Measurements from ENCODE around the gene MVD. TPM values are rescaled to one million over a fixed set of nuclear protein-coding genes. Genes with fewer than 3 reads are reported as not detected.

Gene MVD
- total and polyA plus RNA-seq, 4 donors: 21.7 to 99.2 (median 74.7) TPM

DNA sequence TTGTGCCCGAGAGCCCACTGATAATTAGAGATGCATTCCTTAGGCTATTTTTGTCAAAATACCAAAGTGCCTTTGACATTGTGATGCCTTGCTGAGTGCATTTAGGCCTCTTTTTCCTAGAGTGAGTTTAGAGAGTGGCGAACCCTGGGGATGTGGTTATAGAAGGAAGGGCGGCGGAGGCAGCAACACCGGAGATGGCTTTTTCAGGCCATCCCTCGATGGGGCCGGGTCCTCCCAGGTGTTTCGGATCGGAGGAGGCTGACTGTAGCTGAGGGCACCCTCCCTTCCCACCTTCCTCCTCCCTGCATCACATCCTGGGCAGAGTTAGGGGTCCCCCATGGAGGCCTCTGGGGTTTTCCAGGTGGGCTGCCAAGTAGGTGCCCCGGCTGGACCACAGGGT lies 30.0 kb upstream of the MVD start (continued):
- TF ChIP-seq RAD21 (IDR thresholded peaks at IDR 0.05) (no peak), EGR1 (IDR thresholded peaks at IDR 0.05; ENCODE audit: low read depth in 2 of 2) (no peak), HNF4G (IDR thresholded peaks at IDR 0.05) (no peak)

DNA sequence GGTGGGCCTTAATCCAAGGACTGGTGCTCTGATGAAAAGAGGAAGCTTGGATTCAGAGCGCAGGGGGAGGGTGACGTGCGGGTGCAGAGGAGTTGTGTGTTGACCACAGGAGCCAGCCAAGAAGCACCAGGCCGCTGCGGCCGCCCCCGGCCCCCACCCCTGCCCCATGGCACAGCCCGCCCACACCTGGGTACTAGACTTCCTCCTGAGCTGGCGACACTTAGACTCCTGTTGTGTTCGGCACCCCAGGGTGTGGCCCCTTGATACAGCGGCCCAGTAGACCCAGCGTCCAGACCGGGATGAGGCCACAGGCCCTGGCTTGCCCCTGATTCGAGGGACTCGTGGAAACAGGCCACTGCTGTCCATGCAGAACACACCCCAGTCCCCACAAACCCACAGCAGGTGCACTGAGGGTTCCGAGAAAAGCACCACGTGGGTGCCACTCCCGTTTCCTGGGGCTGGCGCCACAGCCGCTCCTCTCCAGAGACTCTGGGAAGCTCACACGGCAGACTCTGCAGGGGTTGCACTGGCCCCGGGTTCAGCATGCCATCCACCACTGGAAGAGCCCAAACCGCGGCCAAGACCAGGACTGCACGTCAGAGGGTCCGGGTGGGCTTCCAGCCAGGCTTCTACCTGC lies 29.2 kb upstream of the MVD start:
- no peak for TF ChIP-seq FOXA1 (IDR thresholded peaks at IDR 0.05)
- TF ChIP-seq HNF4A (conservative IDR thresholded peaks at IDR 0.05): no peak
- TF ChIP-seq EGR1 (IDR thresholded peaks at IDR 0.05; ENCODE audit: low read depth in 2 of 2): no peak
- TF ChIP-seq HNF4G (IDR thresholded peaks at IDR 0.05): no peak
- no peak for TF ChIP-seq RXRA (IDR thresholded peaks at IDR 0.05)
- no peak for TF ChIP-seq NR2F2 (IDR thresholded peaks at IDR 0.05)
- no peaks in the 10 kb centered on the region for H3K27me3 ChIP-seq (ENCODE audit: control insufficient read depth in 4 of 4, insufficient read depth in 4 of 4, low read length in 3 of 4)
- 75% methylated on average over 26 of the region's 26 CpGs for WGBS

GRCh38 chr16:88691129-88691813 lies 28.4 kb upstream of the MVD start:
- Histone ChIP-seq H3K27ac (ENCODE audit: low read depth in 1 of 2, low read length in 2 of 2) (no peak overlapping the region), H3K4me1 (ENCODE audit: control insufficient read depth in 4 of 4, insufficient read depth in 4 of 4, low read length in 3 of 4) (peaks cover 0 to 17% (median 7%) of the 10 kb centered on the region in 4 donors), H3K27me3 (ENCODE audit: control insufficient read depth in 4 of 4, insufficient read depth in 4 of 4, low read length in 3 of 4) (no peaks in the 10 kb centered on the region), H3K36me3 (ENCODE audit: control insufficient read depth in 4 of 4, insufficient read depth in 3 of 4, low read depth in 1 of 4, low read length in 3 of 4) (no peaks in the 10 kb centered on the region), H3K4me3 (ENCODE audit: low read depth in 1 of 3, low read length in 3 of 3) (no peak overlapping the region), H3K9ac (ENCODE audit: low read depth in 1 of 2, low read length in 2 of 2) (no peak overlapping the region), H3K9me3 (ENCODE audit: control insufficient read depth in 4 of 4, low read length in 3 of 4) (no peaks in the 10 kb centered on the region)
- WGBS: 91% methylated on average over 33 of the region's 33 CpGs
- DNase-seq (ENCODE audit: low spot score): no peak
- TF ChIP-seq YY1 (IDR thresholded peaks at IDR 0.05) (no peak), HNF4A (conservative IDR thresholded peaks at IDR 0.05) (no peak), FOXA2 (IDR thresholded peaks at IDR 0.05) (no peak), GABPA (IDR thresholded peaks at IDR 0.05 in 1 of 2, conservative IDR thresholded peaks at IDR 0.05 in 1 of 2) (no peak), RXRA (IDR thresholded peaks at IDR 0.05) (no peak), HNF4G (IDR thresholded peaks at IDR 0.05) (no peak), RAD21 (IDR thresholded peaks at IDR 0.05) (no peak), FOXA1 (IDR thresholded peaks at IDR 0.05) (no peak), EGR1 (IDR thresholded peaks at IDR 0.05; ENCODE audit: low read depth in 2 of 2) (no peak)

More for the DNA sequence above, 29.2 kb upstream of the MVD start:
- Histone ChIP-seq H3K4me3 (ENCODE audit: low read depth in 1 of 3, low read length in 3 of 3) (no peak overlapping the region), H3K36me3 (ENCODE audit: control insufficient read depth in 4 of 4, insufficient read depth in 3 of 4, low read depth in 1 of 4, low read length in 3 of 4) (peaks cover 0 to 2% (median under 1%) of the 10 kb centered on the region in 4 donors), H3K27ac (ENCODE audit: low read depth in 1 of 2, low read length in 2 of 2) (no peak overlapping the region), H3K4me1 (ENCODE audit: control insufficient read depth in 4 of 4, insufficient read depth in 4 of 4, low read length in 3 of 4) (peaks cover 0 to 11% (median 2%) of the 10 kb centered on the region in 4 donors), H3K9me3 (ENCODE audit: control insufficient read depth in 4 of 4, low read length in 3 of 4) (no peaks in the 10 kb centered on the region), H3K9ac (ENCODE audit: low read depth in 1 of 2, low read length in 2 of 2) (no peak overlapping the region)
- DNase-seq (ENCODE audit: low spot score): no peak

GRCh38 chr16:88690341-88691128 lies 27.6 kb upstream of the MVD start:
- H3K9ac ChIP-seq (ENCODE audit: low read depth in 1 of 2, low read length in 2 of 2): no peak overlapping the region
- H3K9me3 ChIP-seq (ENCODE audit: control insufficient read depth in 4 of 4, low read length in 3 of 4): no peaks in the 10 kb centered on the region
- WGBS: 87% methylated on average over 21 of the region's 21 CpGs
- no peak overlapping the region for H3K4me3 ChIP-seq (ENCODE audit: low read depth in 1 of 3, low read length in 3 of 3)
- H3K36me3 ChIP-seq (ENCODE audit: control insufficient read depth in 4 of 4, insufficient read depth in 3 of 4, low read depth in 1 of 4, low read length in 3 of 4): no peaks in the 10 kb centered on the region
- H3K27ac ChIP-seq (ENCODE audit: low read depth in 1 of 2, low read length in 2 of 2): no peak overlapping the region
- no peak for DNase-seq (ENCODE audit: low spot score)
- H3K4me1 ChIP-seq (ENCODE audit: control insufficient read depth in 4 of 4, insufficient read depth in 4 of 4, low read length in 3 of 4): peaks cover 4 to 24% (median 14%) of the 10 kb centered on the region in 4 donors
- H3K27me3 ChIP-seq (ENCODE audit: control insufficient read depth in 4 of 4, insufficient read depth in 4 of 4, low read length in 3 of 4): no peaks in the 10 kb centered on the region
- TF ChIP-seq SP1 (IDR thresholded peaks at IDR 0.05) (no peak), NR2F2 (IDR thresholded peaks at IDR 0.05) (no peak), JUND (IDR thresholded peaks at IDR 0.05) (no peak), CTCF (IDR thresholded peaks at IDR 0.05; ENCODE audit: low read depth, low read length, missing input control) (no peak), RAD21 (IDR thresholded peaks at IDR 0.05) (no peak), HNF4G (IDR thresholded peaks at IDR 0.05) (no peak), HNF4A (conservative IDR thresholded peaks at IDR 0.05) (no peak), EGR1 (IDR thresholded peaks at IDR 0.05; ENCODE audit: low read depth in 2 of 2) (no peak), RXRA (IDR thresholded peaks at IDR 0.05) (no peak), TAF1 (conservative IDR thresholded peaks at IDR 0.05) (no peak), MAX (IDR thresholded peaks at IDR 0.05) (no peak), GABPA (IDR thresholded peaks at IDR 0.05 in 1 of 2, conservative IDR thresholded peaks at IDR 0.05 in 1 of 2) (no peak), YY1 (IDR thresholded peaks at IDR 0.05) (no peak)
- TF ChIP-seq, protein P1, sequence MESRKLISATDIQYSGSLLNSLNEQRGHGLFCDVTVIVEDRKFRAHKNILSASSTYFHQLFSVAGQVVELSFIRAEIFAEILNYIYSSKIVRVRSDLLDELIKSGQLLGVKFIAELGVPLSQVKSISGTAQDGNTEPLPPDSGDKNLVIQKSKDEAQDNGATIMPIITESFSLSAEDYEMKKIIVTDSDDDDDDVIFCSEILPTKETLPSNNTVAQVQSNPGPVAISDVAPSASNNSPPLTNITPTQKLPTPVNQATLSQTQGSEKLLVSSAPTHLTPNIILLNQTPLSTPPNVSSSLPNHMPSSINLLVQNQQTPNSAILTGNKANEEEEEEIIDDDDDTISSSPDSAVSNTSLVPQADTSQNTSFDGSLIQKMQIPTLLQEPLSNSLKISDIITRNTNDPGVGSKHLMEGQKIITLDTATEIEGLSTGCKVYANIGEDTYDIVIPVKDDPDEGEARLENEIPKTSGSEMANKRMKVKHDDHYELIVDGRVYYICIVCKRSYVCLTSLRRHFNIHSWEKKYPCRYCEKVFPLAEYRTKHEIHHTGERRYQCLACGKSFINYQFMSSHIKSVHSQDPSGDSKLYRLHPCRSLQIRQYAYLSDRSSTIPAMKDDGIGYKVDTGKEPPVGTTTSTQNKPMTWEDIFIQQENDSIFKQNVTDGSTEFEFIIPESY (IDR thresholded peaks at IDR 0.05): no peak
- TF ChIP-seq, protein P2, sequence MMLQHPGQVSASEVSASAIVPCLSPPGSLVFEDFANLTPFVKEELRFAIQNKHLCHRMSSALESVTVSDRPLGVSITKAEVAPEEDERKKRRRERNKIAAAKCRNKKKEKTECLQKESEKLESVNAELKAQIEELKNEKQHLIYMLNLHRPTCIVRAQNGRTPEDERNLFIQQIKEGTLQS (IDR thresholded peaks at IDR 0.05): no peak

All from liver (tissue), 9 donors.